ENCODE data around the gene EFHD2.
"Not testable (repeated sequence)": the region's sequence is repeated elsewhere in the genome, so short reads cannot be mapped to it uniquely, and the experiment has no call there.

Gene EFHD2

DNA sequence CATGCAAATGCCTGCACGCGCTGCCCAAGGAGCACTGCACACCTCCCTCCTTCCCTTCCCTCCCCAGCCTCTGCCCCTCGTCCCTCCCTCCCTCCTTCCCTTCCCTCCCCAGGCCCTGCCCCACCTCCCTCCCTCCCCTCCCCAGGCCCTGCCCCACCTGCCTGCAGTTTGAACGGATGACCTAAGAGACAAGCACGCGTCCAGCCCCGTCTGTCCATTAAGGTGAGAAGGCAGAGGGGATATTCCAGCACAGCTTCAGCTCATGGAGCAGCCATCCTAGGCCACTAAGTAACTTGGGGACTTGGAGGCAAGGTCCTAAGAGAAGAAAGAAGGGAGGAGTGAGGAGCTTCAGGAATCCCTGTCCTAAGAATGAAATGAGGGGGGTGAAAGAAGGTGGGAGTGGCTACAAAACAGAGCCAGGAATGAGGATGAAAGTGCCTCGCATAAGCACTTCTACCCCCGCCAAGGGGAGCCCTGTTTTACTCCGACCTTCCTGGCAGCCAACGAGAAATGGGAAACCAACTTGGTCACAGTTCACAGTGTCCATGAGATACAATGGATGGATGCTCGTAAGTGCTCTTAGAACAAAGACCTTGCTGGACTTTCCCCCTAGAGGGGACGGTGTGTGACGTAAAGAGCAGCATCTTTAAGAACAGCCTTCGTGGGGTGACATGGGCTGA is 21.3 kb upstream of the EFHD2 start:
- Histone ChIP-seq H3K9ac (ENCODE audit: low read length in 5 of 5) (no peak overlapping the region), H3K4me3 (ENCODE audit: low read depth in 1 of 5, low read length in 5 of 5) (no peak overlapping the region), H3K27ac (ENCODE audit: low read depth, low read length) (no peak overlapping the region), H3K27me3 (ENCODE audit: control insufficient read depth in 5 of 5, insufficient read depth in 4 of 5, low read length in 5 of 5) (peaks cover 4 to 34% (median 14%) of the 10 kb centered on the region in 5 donors), H3K4me1 (ENCODE audit: control insufficient read depth in 5 of 5, insufficient read depth in 5 of 5, low read length in 5 of 5) (peaks cover 0 to 15% (median 3%) of the 10 kb centered on the region in 5 donors), H3K36me3 (ENCODE audit: control insufficient read depth in 5 of 5, insufficient read depth in 5 of 5, low read length in 5 of 5) (no peaks in the 10 kb centered on the region), H3K9me3 (ENCODE audit: control insufficient read depth in 5 of 5, low read length in 5 of 5) (no peaks in the 10 kb centered on the region)

DNA sequence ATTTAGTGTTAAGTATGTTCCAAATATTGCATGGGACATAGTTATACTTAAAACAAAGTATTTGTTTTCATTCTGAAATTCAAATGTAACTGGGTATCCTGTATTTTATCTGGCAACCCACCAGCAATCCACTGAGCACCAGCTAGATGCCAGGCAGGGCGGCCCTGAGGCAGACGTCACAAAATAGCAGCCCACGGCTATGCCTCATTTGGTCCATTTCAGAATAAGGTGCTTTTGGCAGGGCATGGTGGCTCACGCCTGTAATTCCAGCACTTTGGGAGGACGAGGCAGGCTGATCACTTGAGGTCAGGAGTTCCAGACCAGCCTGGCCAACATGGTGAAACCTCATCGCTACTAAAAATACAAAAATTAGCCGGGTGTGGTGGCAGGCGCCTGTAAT is 19.9 kb upstream of the EFHD2 start:
- H3K27ac ChIP-seq (ENCODE audit: low read depth, low read length); H3K9ac ChIP-seq (ENCODE audit: low read length in 5 of 5); H3K9me3 ChIP-seq (ENCODE audit: control insufficient read depth in 5 of 5, low read length in 5 of 5); H3K4me3 ChIP-seq (ENCODE audit: low read depth in 1 of 5, low read length in 5 of 5); H3K36me3 ChIP-seq (ENCODE audit: control insufficient read depth in 5 of 5, insufficient read depth in 5 of 5, low read length in 5 of 5); H3K4me1 ChIP-seq (ENCODE audit: control insufficient read depth in 5 of 5, insufficient read depth in 5 of 5, low read length in 5 of 5): not testable (repeated sequence)
- H3K27me3 ChIP-seq (ENCODE audit: control insufficient read depth in 5 of 5, insufficient read depth in 4 of 5, low read length in 5 of 5): peaks cover 0 to 20% (median 7%) of the 10 kb centered on the region in 5 donors

DNA sequence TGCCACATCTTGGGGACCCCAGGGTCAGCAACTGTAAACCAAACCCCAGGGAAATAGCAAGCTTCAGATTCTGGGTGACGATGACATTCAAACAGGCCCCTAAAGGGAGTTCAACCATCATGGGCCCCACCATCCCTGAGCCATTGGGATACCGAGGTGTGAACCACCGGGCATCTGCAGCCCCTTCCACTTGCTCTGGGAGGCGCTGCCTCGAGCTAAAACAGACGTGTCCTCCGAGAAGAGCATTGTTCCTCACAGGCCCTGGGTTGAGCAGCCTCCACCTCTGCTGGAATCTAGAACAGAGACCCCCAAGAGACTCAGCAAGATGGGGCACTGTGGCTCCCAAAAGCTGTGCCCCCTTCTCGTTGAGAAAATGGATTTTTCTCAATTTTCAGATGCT is 19.0 kb upstream of the EFHD2 start:
- Histone ChIP-seq H3K9ac (ENCODE audit: low read length in 5 of 5) (no peak overlapping the region), H3K27ac (ENCODE audit: low read depth, low read length) (no peak overlapping the region), H3K27me3 (ENCODE audit: control insufficient read depth in 5 of 5, insufficient read depth in 4 of 5, low read length in 5 of 5) (peaks cover 0 to 15% (median 7%) of the 10 kb centered on the region in 5 donors), H3K9me3 (ENCODE audit: control insufficient read depth in 5 of 5, low read length in 5 of 5) (no peaks in the 10 kb centered on the region), H3K4me3 (ENCODE audit: low read depth in 1 of 5, low read length in 5 of 5) (no peak overlapping the region), H3K4me1 (ENCODE audit: control insufficient read depth in 5 of 5, insufficient read depth in 5 of 5, low read length in 5 of 5) (peaks cover 0 to 9% (median 3%) of the 10 kb centered on the region in 5 donors), H3K36me3 (ENCODE audit: control insufficient read depth in 5 of 5, insufficient read depth in 5 of 5, low read length in 5 of 5) (no peaks in the 10 kb centered on the region)

GRCh38 chr1:15391366-15391765 is 18.3 kb upstream of the EFHD2 start:
- no peak overlapping the region for H3K9ac ChIP-seq (ENCODE audit: low read length in 5 of 5)
- H3K9me3 ChIP-seq (ENCODE audit: control insufficient read depth in 5 of 5, low read length in 5 of 5): no peaks in the 10 kb centered on the region
- H3K27ac ChIP-seq (ENCODE audit: low read depth, low read length): no peak overlapping the region
- H3K4me1 ChIP-seq (ENCODE audit: control insufficient read depth in 5 of 5, insufficient read depth in 5 of 5, low read length in 5 of 5): peaks cover 0 to 2% (median 2%) of the 10 kb centered on the region in 5 donors
- H3K36me3 ChIP-seq (ENCODE audit: control insufficient read depth in 5 of 5, insufficient read depth in 5 of 5, low read length in 5 of 5): no peaks in the 10 kb centered on the region
- no peak overlapping the region for H3K4me3 ChIP-seq (ENCODE audit: low read depth in 1 of 5, low read length in 5 of 5)
- peaks cover 0 to 10% (median 7%) of the 10 kb centered on the region in 5 donors for H3K27me3 ChIP-seq (ENCODE audit: control insufficient read depth in 5 of 5, insufficient read depth in 4 of 5, low read length in 5 of 5)

- H3K4me3 ChIP-seq (ENCODE audit: low read depth in 1 of 5, low read length in 5 of 5): no peak overlapping the region
- H3K27me3 ChIP-seq (ENCODE audit: control insufficient read depth in 5 of 5, insufficient read depth in 4 of 5, low read length in 5 of 5): peaks cover 0 to 3% (median 3%) of the 10 kb centered on the region in 5 donors
- no peaks in the 10 kb centered on the region for H3K4me1 ChIP-seq (ENCODE audit: control insufficient read depth in 5 of 5, insufficient read depth in 5 of 5, low read length in 5 of 5)
- no peak overlapping the region for H3K27ac ChIP-seq (ENCODE audit: low read depth, low read length)
- no peaks in the 10 kb centered on the region for H3K36me3 ChIP-seq (ENCODE audit: control insufficient read depth in 5 of 5, insufficient read depth in 5 of 5, low read length in 5 of 5)
- no peaks in the 10 kb centered on the region for H3K9me3 ChIP-seq (ENCODE audit: control insufficient read depth in 5 of 5, low read length in 5 of 5)
- no peak overlapping the region for H3K9ac ChIP-seq (ENCODE audit: low read length in 5 of 5)
These were observed 16.0 kb upstream of the EFHD2 start for GRCh38 chr1:15393475-15394257.

DNA sequence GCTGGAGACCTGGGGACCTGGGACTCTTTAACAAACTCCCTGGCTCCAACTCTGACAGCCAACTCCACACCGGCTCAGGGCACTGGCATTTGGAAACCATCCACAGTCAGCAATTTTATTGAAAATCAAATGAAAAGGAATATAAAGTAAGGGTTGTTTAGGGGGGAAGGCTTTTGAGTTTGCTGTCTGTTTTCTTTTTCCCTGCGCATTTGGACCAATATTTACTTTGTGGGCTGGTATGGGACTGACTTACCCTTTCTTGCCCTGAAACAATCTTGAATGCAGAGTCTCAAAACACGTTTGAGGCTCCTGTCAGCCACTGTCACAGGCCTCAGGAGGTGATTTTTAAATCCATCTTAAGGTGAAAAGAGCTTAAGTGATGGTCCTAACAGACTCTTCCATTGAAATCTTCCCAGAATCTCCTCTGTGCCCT is 15.4 kb upstream of the EFHD2 start:
- Histone ChIP-seq H3K4me3 (ENCODE audit: low read depth in 1 of 5, low read length in 5 of 5) (no peak overlapping the region), H3K27ac (ENCODE audit: low read depth, low read length) (no peak overlapping the region), H3K9ac (ENCODE audit: low read length in 5 of 5) (no peak overlapping the region), H3K9me3 (ENCODE audit: control insufficient read depth in 5 of 5, low read length in 5 of 5) (peaks cover 0 to 2% (median 1%) of the 10 kb centered on the region in 5 donors), H3K36me3 (ENCODE audit: control insufficient read depth in 5 of 5, insufficient read depth in 5 of 5, low read length in 5 of 5) (no peaks in the 10 kb centered on the region), H3K4me1 (ENCODE audit: control insufficient read depth in 5 of 5, insufficient read depth in 5 of 5, low read length in 5 of 5) (no peaks in the 10 kb centered on the region), H3K27me3 (ENCODE audit: control insufficient read depth in 5 of 5, insufficient read depth in 4 of 5, low read length in 5 of 5) (no peaks in the 10 kb centered on the region)

DNA sequence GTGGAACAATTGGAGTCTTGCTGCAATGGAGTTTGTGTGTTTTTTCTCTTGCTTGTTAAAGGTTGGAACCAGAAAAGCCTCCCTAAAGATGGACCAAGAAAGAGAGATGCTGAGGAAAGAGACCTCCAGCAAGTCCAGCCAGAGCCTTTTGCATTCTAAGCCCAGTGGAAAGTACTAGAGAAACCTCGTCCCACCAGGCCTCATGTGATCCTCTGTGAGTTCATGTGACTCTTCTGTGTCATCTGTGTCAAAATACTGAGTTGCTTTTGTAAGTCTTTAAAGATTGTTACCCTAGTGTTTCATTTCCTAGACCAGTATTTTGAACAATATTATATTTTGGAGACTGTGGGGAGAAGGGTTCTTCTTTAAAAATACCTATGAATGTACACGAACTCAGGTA is 12.5 kb upstream of the EFHD2 start:
- H3K36me3 ChIP-seq (ENCODE audit: control insufficient read depth in 5 of 5, insufficient read depth in 5 of 5, low read length in 5 of 5): no peaks in the 10 kb centered on the region
- H3K27ac ChIP-seq (ENCODE audit: low read depth, low read length): no peak overlapping the region
- no peak overlapping the region for H3K4me3 ChIP-seq (ENCODE audit: low read depth in 1 of 5, low read length in 5 of 5)
- H3K9ac ChIP-seq (ENCODE audit: low read length in 5 of 5): no peak overlapping the region
- H3K4me1 ChIP-seq (ENCODE audit: control insufficient read depth in 5 of 5, insufficient read depth in 5 of 5, low read length in 5 of 5): no peaks in the 10 kb centered on the region
- H3K9me3 ChIP-seq (ENCODE audit: control insufficient read depth in 5 of 5, low read length in 5 of 5): peaks cover 3 to 14% (median 10%) of the 10 kb centered on the region in 5 donors
- no peaks in the 10 kb centered on the region for H3K27me3 ChIP-seq (ENCODE audit: control insufficient read depth in 5 of 5, insufficient read depth in 4 of 5, low read length in 5 of 5)

DNA sequence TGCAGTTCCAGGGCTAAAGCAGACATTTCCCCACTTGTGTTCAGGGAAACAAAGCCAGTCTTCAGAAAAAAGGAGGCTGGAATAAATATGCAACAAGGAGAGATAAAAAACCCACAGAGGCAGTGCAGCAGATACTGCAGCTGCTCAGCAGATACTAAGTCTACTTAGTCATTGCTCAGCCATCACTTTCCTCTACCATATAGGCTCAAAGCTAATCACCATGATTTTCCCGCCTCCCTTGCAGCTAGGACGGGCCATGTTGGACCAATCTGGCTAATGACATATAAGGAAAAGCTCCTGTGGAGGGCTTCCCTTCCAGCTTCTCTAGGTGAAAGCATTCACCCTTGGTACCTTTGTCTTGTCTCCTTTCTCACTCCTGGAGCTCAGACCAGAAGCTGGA is 10.0 kb upstream of the EFHD2 start:
- no peaks in the 10 kb centered on the region for H3K27me3 ChIP-seq (ENCODE audit: control insufficient read depth in 5 of 5, insufficient read depth in 4 of 5, low read length in 5 of 5)
- peaks cover 3 to 14% (median 10%) of the 10 kb centered on the region in 5 donors for H3K9me3 ChIP-seq (ENCODE audit: control insufficient read depth in 5 of 5, low read length in 5 of 5)
- no peak overlapping the region for H3K27ac ChIP-seq (ENCODE audit: low read depth, low read length)
- no peak overlapping the region for H3K9ac ChIP-seq (ENCODE audit: low read length in 5 of 5)
- H3K4me1 ChIP-seq (ENCODE audit: control insufficient read depth in 5 of 5, insufficient read depth in 5 of 5, low read length in 5 of 5): no peaks in the 10 kb centered on the region
- peak overlapping the region in 1 of 5 donors; percentile 5 for H3K4me3 ChIP-seq (ENCODE audit: low read depth in 1 of 5, low read length in 5 of 5)
- H3K36me3 ChIP-seq (ENCODE audit: control insufficient read depth in 5 of 5, insufficient read depth in 5 of 5, low read length in 5 of 5): no peaks in the 10 kb centered on the region

- Histone ChIP-seq H3K27ac (ENCODE audit: low read depth, low read length) (no peak overlapping the region), H3K9ac (ENCODE audit: low read length in 5 of 5) (no peak overlapping the region), H3K9me3 (ENCODE audit: control insufficient read depth in 5 of 5, low read length in 5 of 5) (peaks cover 3 to 14% (median 10%) of the 10 kb centered on the region in 5 donors), H3K4me1 (ENCODE audit: control insufficient read depth in 5 of 5, insufficient read depth in 5 of 5, low read length in 5 of 5) (no peaks in the 10 kb centered on the region), H3K27me3 (ENCODE audit: control insufficient read depth in 5 of 5, insufficient read depth in 4 of 5, low read length in 5 of 5) (no peaks in the 10 kb centered on the region), H3K36me3 (ENCODE audit: control insufficient read depth in 5 of 5, insufficient read depth in 5 of 5, low read length in 5 of 5) (no peaks in the 10 kb centered on the region), H3K4me3 (ENCODE audit: low read depth in 1 of 5, low read length in 5 of 5) (no peak overlapping the region)
These were observed 9.1 kb upstream of the EFHD2 start for GRCh38 chr1:15400627-15401026.

DNA sequence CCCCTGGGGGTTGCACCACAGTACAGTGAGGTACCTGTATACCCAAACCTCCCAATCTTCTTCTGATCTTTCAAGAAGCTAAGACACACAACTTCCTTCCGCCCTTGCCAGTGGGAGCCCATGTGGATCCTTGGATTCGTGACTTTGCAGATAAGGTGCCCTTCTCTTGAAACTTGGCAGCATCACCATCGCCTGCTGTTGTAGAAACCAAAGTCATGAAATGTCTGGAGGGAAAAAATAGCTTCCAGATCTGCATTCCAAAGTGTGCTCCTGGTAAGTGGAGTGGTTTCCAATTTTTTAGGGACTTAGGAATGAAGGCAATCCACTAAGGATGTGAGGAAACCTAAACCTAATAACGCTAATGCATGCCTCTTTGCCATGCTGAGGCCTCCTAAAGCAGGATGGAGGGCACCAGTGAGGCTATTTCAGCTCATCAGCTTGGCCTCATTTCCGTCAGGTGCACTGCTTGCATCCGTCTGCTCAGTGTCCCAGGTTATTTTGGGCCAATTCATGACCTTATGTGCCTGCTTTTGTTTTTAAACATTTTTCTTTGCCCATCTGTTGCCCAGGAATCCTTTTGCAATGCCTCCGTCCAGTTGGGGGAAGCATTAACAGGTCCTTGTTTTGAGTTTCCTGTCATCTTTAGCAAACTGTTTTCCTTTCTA is 8.2 kb upstream of the EFHD2 start:
- Histone ChIP-seq H3K9ac (ENCODE audit: low read length in 5 of 5) (no peak overlapping the region), H3K27ac (ENCODE audit: low read depth, low read length) (no peak overlapping the region), H3K9me3 (ENCODE audit: control insufficient read depth in 5 of 5, low read length in 5 of 5) (peaks cover 3 to 14% (median 10%) of the 10 kb centered on the region in 5 donors), H3K4me3 (ENCODE audit: low read depth in 1 of 5, low read length in 5 of 5) (no peak overlapping the region), H3K27me3 (ENCODE audit: control insufficient read depth in 5 of 5, insufficient read depth in 4 of 5, low read length in 5 of 5) (no peaks in the 10 kb centered on the region), H3K36me3 (ENCODE audit: control insufficient read depth in 5 of 5, insufficient read depth in 5 of 5, low read length in 5 of 5) (no peaks in the 10 kb centered on the region), H3K4me1 (ENCODE audit: control insufficient read depth in 5 of 5, insufficient read depth in 5 of 5, low read length in 5 of 5) (no peaks in the 10 kb centered on the region)
